ENCODE results near the gene KCNQ1.
A peak's percentile ranks its signal among the peaks of the same experiment; 100 is the strongest.

The KCNQ1 gene

GRCh38 chr11:2883979-2884815 lies 439.4 kb downstream of the KCNQ1 start:
- DNase-seq (ENCODE audit: low spot score): no peak

- peak; percentile 77 for DNase-seq (ENCODE audit: low spot score)
These were observed 440.3 kb downstream of the KCNQ1 start for GRCh38 chr11:2885017-2885677.

- DNase-seq (ENCODE audit: low spot score): peak; percentile 96
These were observed 440.9 kb downstream of the KCNQ1 start, which contains the start of gene CDKN1C for GRCh38 chr11:2885678-2886081. Gene CDKN1C (minus strand): TSS chr11:2885775. CDS start chr11:2885456, 319 bp downstream.

DNA sequence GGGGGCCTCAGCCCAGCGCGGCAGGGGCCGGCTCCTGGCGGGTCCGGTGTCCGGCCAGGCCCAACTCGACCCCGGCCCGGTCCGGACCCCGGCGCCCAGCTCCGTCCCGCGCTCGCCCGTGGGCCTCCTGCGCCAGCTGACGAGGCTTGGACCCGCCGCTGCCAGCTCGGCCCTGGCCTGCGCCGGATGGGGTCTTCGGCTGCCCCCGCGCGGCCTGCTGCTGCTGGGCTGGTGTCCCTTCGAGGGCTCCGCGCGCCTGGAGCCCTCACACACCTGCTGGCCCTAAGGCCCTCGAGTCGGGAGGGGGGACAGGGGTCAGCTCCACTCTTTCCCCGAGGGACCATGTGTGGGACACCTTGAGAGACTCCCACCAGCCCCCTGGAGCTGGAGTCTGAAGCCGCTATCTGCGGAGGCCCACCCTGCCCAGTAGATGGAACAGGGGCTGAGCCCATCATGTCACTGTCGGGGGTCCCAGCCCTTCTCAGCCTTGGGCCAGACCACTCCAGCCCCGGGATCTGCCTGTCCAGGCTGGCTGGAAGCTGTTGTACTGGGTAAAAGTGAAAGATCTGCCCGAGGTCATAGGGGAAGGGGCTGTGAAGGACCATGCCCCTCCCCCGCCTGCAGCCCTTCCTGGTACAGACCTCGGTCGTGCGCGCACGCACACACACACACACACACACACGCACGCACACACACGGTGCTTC lies 441.5 kb downstream of the KCNQ1 start:
- DNase-seq (ENCODE audit: low spot score): peak; percentile 63

DNA sequence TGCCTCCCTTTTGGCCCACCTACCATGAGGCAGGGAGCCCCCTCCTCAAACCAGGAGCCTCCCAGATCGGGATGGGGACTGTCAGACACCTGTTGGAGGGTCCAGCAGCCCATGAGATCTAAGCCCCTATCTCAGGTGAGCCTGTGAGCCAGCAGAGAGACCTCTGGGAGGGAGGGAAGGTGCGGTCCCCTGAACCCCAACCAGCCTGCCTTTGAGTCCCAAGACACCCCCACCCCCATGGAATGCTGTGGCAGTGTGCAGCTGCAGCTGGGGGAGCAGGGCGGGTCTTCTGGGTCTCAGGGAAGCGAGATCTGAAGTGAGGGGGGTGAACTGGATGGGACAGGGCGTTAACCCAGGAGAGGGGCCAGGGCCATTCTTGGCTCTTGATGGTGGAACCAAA lies 442.1 kb downstream of the KCNQ1 start:
- DNase-seq (ENCODE audit: low spot score): no peak

- DNase-seq (ENCODE audit: low spot score): no peak
These were observed 442.8 kb downstream of the KCNQ1 start for GRCh38 chr11:2887515-2888195.

GRCh38 chr11:2888266-2888968 lies 443.6 kb downstream of the KCNQ1 start:
- DNase-seq (ENCODE audit: low spot score): peak; percentile 85

DNA sequence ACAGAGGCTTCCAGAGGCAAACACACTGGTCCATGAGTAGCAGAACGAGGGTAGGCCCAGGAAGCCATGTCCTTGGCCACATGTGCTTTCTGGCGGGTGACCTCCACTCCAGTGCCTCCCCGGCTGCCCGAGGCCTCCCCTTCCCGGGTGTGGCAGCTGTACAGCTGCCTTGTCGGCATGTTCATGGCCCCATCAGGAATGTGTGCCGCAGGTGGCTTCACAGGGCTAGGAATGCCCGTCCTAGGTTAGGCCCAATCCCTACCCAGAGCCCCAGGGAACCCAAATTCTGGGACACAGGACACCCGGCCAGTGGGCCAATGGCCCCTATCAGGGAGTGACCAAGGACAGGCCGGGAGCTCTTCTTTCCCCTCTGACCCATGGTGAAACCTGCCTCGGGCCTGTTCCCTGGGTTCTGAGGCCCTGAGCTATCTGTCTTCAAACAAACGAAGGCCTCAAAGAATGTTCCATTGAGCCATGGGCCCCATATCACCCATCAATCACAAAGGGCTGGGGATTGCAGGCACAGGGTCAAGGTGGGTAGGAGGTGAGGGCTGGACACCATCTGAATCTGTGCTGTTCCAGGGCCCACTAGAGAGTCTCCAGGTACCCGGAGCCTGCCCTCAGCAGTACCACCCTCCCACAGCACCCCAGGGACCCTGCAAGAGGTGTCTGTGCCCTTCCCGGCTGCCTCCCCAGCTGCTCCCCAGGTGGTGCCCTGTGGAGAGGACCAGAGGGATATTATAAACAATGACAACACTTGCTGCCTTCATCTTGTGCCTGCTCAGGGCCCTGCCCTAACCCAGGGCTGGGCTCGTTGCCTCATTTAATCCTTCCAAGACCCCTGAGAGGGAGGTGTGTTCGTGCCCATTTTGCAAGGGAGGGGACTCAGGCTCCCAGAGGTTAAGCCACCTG lies 444.8 kb downstream of the KCNQ1 start:
- no peak for DNase-seq (ENCODE audit: low spot score)

DNA sequence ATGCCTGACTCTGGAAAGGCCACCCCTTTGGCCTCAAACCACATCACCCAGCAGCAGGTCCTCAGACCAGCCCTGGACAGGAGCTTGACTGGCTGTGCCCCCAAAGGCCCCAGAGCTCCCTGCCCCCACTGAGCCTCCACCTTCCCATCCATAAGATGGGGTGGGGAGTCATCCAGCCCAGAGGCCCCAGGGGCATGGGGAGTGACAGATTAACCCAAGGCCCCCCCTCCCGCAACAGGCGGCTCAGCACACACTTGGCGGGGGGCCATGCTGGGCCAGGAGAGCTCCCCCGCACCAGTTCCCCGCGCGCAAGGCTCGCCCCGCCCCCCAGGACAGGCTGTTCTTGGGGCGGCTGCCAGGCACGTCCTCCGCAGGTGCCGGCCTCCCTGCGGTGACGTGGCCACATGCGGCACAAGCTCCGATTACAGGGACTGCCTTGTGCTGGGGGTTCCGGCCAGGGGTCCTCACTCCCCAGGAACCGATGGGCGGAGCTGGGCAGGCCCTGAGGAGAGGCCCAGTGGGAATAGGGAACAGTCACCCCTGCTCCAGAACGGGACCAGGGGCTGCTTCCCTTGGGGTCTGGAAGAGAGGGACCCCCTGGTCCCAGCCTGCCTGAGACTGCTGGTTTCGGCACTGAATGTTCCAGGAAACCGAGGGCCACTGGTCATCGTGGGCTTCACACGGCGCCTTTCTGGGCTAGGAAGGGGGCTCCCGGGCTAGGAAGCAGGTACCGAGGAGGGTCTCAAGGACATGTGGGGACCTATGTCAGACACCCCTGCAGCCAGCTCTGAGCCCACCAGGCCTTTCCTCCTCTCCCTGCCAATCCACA lies 445.9 kb downstream of the KCNQ1 start:
- DNase-seq (ENCODE audit: low spot score): no peak

DNA sequence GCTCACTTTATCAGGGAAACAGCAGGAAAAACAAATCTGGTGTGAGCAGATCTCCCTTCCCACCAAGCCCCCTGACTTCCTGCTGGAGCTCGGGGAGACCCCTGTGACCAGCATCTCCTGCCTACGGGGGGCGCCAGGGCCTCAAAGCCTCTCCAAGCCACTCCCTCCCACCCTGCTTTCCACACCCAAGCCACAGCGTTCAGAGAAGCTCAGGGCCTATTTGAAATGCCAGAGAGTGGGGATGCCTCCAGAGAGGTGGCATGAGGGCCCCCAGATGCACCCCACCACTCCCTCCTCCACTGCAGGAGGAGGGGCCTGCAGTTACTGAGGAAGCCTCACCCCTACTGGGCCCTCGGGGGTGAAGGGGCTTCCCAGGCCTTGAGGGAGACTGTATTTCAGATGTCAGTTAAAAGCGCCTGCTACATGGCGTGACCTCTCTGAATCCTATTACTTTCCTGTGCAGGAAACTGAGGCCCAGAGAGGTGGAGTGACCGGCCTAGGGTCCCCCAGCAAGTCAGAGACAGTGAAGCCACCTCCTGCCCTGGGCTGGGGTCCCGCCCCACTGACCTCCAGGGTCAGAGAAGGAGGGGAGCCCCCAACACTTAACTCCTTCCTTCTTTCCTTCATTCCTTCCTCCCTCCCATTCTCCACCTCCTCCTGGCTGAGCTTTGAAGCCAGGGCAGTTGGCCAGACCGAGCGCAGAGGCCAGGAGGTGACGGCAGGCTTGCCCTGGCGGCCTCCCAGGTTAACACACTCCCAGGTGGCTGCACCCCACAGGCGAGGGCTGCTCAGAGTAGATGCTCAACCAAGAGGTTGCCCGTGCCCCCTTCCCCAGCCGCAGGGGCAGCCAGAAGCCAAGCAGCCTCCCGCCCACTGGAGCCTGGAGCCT lies 446.8 kb downstream of the KCNQ1 start:
- no peak for DNase-seq (ENCODE audit: low spot score)

GRCh38 chr11:2892215-2892966 lies 447.6 kb downstream of the KCNQ1 start:
- peak; percentile 89 for DNase-seq (ENCODE audit: low spot score)

GRCh38 chr11:2892967-2893528 lies 448.2 kb downstream of the KCNQ1 start:
- DNase-seq (ENCODE audit: low spot score): no peak

DNA sequence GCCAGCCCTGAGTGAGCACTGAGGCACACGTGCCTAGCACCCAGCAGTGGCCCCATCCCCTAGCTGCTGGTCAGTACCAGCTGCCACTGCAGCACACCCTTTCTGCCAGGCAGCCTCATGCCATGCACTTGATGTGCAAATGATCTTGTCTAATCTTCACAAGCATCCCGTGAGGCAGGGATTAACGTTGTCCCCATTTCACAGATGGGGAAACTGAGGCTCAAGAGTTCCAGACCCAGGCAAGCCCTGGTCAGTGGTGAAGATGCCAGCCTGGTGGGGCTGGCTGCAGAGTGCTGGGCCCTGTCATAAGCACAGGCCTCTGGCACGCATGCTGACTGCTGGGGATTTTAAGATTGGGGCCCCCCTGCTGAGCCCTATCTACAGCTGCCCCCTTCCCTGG lies 449.1 kb downstream of the KCNQ1 start:
- DNase-seq (ENCODE audit: low spot score): no peak

DNA sequence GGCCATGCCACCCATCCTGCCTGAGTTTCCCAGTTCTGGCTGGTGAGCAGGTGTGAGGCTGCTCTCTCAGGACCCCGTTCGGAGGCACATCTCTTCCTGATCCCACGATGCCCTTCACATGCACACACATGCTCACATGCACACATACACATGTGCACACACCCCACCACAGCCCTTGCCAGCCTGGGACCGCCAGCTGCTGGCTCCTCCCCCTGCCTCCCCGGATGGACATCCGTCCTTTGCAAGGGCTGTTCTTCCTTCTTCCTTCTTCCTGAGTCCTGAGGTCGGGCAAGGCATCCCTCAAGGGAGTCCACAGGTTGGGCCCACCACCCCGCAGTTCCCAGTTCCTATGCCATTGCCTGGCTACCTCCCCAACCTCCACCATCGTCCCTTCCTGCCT lies 451.2 kb downstream of the KCNQ1 start:
- DNase-seq (ENCODE audit: low spot score): no peak

- DNase-seq (ENCODE audit: low spot score): no peak
These were observed 452.2 kb downstream of the KCNQ1 start for GRCh38 chr11:2897048-2897447.

- DNase-seq (ENCODE audit: low spot score): no peak
These were observed 453.7 kb downstream of the KCNQ1 start for GRCh38 chr11:2898366-2899079.

All from D341Med (cell line).